Activated CD4-positive, alpha-beta T cell treated with anti-CD3 and anti-CD28 coated beads, Interleukin-2, Interleukin-6, amounts not matched to agents 100 ng/mL and 50 ng/mL, durations not matched to agents 16 hours and 8 hours (primary cell): ENCODE results near the gene CBX5.
A peak's percentile ranks its signal among the peaks of the same experiment; 100 is the strongest.

ENCODE experiments used
- DNase-seq: peaks from one replicate; pipeline ENCODE4 v3.0.0-alpha.2; 2020

The CBX5 gene

DNA sequence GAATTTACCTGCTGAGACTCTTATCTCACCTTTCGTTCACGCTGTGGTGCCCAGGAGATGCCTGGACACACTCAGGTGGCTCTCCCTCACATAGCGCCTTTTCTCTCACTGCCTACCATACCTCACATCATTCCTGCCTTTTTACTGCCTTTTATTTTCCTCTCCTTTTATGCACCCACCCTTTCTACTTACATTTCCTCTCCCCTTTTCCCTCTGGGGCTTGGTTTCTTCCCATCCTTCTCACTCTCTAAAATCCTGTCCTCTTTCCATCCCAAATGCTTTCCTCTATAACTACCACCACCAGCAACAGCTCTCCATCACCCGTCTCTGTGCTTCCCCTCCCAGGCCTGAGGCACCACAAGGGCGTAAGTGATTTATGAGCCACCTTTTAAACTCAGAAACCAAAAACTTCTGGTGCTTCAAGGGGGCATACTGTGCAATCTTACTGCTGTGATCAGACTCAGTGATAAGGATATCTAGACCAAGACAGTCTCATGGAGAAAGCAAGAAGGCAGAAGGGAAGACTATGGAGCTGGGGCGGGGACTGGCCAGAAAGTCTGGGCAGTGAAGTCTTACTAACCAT lies 58.4 kb downstream of the CBX5 start:
- DNase-seq, result no peak

DNA sequence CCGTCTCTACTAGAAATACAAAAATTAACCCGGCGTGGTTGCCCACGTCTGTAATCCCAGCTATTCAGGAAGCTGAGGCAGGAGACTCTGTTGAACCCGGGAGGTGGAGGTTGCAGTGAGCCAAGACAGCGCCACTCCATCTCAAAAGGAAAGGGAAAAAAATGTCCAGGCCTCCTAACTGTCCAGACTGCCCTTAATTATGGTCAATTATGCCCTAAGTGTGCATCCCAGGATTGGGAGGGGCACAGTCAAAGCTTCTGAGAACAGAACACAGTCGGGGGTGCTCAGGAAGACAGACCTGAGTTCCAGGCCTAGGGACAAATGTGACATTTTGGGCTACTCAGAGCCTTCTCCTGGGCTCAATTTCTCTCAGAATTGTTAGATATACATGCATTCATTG lies 59.4 kb downstream of the CBX5 start:
- no peak for DNase-seq

DNA sequence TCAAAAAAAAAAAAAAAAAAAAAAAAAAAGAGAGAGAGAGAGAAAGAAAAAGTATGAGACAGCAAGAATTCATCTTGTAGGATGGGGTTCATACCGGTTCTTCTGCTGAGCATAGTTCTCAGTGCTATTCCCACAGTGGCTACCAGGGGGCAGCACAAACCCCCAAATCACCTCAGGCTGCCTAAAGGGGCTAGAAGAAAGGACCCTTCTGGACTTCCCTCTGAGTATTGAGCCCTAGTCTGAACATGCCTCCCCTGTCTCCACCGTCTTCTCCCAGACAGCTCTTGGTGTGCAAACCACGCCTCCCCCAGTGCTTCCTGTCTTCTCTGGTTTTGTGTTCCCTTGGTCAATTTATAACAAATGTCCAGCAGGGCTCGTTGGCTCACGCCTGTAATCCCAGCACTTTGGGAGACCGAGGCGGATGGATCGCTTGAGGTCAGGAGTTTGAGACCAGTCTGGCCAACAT lies 59.8 kb downstream of the CBX5 start:
- peak; percentile 73 for DNase-seq

DNA sequence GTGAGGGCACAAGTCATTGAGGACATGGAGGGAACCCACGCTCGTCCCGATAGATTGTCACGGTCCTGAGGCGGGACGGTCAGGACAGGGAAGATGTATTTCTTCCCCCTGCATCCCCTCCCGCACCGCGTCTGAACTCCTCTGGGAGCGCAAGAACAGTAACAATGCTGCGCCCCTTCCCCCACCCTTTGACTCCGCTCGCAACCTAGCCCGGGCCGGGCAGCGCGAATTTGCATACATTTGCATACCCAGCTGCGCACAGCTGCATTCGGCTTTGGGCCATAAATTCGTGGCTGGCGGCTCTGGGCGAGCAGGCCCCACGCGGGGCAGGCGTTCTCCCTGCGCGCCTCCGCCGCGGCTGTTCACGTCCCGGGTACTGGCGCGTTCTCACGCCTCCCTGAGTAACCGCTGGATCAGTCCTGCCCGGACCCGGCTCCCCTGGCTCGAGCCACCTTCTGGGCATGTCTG lies 62.1 kb downstream of the CBX5 start:
- DNase-seq, result no peak

DNA sequence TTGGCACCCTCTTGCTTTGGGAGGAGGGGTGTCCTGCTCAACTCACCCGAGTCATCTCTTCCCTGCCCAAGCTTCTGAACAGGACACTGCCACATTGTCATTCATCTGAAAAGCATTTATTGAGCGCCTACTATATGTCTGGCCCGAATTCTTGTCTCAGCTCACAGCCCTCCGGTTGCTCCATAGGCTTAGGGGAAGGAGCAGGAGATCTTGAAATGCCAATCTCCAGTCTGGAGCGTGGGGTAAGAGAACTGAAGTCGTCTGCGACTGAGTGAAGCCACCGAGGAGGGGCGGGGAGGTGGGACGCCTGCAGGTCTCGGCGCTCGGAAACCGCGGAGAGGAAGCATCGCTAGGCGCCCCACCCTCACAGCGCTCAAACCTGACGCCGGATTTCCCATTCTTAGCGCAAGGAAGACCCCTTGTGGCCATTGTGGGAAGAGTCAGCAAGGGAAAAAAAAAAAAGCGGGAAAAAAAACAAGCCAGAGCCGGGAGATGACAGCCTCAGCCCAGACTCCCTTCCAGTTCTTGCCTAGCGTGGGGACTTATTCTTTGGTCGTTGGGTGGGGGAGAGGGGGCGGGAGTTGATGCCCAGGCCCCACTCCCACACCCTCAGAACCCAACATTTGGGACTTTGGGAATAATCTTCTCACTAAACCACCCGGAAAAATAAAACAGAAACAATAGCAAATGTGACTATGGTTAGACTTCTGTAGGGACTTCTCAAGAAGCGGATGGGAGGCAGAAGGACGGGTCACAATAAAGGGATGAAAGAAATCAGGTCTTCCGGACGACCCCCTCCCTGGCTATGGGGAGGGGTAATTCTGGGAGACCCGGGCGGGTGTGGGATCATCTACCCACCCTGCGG lies 62.9 kb downstream of the CBX5 start:
- DNase-seq, result peak; percentile 85

DNA sequence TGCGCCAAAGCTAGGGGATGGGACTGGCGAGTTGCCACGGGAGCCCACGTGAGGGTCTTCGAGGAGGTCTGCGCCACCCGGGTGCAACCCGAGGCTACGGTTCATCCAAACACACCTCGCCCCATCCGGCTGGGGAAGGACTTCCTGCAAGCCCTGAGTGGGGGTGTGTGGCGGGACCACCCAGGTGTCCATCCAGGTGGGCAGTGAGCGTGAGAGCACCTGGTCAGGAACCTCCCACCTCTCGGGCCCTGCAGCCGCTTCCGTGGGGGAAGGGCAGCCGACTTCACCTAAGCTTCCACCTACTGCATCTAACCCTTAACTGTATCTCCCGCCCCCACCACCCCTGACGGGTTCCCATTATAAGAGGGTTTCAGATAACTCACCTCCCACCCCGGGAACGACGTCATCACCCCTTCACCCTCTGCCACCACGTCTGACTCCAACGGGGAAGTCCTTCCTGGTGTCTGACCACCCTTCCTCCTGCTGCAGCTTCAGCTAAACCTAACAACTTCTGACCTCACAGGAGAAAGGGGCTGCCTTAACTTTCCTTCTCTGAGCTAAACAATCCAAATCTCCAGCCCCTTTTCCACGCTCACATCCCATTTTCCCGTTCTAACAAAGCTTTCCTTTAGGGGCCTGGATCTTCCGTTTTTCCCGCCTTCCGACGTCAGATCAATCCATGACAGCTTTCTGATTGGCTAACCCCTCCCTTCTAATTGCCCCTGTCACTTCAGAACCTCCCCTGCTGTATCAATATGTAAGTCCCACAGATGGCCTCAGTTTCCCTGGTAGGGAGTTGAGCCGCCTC lies 63.7 kb downstream of the CBX5 start:
- DNase-seq, result peak; percentile 47

DNA sequence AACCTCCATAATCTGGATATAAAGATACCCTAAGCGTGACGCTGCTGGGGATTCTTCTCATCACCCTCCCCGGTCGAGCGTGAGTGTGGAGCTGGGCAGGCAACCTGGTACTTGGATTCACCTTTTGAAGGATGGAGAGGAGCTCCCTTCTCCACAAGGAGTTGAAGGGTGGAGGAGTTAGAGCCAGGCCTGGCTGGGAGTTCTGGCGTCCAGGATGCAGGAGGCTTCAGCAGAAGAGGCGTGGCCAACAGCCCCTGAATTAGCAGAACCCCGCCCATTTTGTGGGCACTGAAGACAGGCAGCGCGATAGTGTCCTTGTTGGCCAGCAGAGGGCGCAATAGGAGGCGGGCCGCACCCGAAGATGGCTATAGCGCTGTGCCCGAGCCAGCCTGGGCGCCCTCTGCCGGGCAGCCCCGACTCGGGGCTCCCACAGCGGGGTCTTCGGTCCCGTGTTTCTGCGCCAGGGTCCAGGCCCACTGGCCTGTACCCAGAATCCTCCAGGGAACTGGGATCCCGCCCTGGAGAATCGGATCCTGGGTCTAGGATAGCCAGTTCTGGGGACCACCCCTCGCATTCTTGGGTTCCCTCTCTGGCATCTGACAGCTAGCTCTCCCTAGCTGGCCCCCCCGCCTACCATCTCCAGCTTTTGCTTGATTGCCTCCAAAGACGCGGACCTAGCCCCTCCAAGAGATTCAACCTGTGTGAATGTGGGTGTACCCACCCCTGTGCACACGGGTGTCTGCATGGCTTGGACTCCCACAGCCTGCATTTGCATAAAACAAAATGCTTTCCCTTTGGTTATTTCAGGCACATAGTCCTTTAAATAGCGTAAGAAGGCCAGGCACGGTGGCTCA lies 65.1 kb downstream of the CBX5 start:
- DNase-seq, result peak; percentile 95

DNA sequence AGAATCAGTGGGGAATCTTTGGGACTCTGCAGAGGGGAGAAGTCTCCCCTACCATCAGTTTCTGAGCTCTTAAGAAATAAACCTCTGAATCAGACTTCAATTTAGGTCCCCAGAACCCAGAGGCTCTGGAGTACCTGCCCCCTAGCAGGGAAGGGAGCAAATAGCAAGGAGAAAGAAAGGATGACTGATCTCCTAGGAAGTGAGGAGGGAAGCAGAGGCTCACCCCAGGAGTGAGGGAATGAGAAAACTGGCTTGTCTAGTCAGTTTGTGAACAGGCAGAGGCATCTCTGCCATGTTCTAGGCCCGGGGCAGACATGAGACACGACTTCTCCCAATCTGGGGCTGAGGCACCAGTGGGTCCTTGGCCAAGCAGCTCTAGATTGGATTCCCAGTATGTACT lies 66.8 kb downstream of the CBX5 start:
- no peak for DNase-seq

DNA sequence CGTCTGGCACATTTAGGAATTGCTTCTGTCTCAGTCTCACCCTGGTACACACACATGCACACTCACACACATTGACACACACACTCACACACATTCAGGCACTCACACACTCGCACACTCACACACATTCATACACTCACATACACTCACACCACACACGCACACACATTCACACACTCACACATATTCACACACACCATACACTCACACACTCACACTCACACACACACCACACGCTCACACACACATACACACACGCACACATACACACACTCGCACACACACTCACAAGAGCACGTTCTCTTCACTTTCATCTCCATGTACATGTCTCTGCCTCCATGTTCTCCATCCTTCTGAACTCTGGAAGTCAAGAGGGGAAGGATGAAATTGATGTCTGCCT lies 68.0 kb downstream of the CBX5 start:
- no peak for DNase-seq

DNA sequence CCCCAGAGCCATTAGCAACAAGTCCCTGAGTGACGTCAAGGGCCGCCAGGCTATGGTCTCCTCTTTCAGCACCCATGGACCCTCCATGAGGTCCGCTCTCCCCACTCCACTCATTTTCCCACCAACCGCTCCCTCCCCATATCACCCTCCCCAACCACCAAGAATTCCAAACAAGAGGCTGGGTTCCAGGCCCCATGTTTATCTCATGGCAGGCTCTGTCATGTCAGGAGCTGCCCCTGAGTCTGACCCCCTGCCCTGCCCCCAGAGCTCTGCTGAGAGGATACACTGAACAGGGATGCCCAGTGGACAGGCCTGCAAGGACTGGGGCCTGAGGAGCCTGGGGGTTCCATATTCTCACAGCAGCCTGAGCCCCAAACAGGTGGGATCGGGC lies 69.5 kb downstream of the CBX5 start:
- no peak for DNase-seq

DNA sequence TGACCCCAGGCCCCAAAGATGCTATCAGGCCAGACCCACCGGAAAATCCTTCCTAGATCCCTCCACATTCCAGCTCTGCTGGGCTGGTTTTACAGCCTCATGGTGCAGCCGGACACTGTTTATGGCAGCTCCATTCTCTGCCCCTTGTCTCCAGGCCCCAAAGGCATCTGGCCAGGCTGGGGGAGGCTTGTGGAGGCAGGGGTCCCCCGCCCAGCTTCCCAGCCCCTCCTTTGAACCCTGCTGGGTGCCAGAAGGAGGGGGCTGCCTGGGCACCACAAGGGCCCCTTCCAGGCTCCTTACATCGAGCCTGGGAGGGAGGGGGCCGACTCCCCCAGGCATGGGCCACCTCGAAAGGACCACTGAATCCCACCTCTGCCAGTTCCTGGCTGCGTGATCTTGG lies 71.3 kb downstream of the CBX5 start:
- no peak for DNase-seq

DNA sequence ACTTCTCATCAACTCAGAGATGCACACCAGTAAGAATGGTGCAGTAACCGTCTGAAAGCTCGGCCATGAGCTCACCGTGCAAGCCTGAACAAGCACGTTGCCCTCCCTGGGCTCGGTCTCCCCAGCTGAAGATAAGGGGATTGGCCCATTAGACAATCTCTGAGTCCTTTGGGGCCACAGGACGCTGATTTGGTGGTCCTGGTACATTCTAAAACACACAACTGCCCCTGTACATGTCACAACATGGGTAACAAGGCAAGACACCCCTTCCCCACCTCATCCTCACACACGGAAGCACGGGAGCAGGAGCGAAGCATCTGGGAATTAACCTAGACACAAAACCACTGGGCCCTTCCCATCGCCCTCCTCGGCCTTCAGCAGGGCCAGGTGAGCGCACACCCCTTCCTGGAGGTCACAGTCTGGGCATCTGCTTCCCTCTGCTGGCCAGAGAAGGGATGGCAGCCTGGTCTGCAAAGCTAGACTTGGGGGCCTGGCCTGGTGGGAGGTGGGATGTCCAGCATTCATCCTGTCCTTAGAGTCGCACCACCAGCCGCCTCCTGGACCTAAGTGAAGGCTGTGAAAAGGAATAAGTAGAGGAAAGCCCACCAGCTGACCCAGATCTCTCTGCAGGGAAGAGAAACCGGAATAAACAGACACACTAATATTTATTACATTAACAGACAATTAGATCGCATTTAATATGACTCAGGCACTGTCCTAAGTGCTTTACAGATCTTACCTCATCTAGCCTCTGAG lies 72.2 kb downstream of the CBX5 start:
- peak; percentile 85 for DNase-seq

DNA sequence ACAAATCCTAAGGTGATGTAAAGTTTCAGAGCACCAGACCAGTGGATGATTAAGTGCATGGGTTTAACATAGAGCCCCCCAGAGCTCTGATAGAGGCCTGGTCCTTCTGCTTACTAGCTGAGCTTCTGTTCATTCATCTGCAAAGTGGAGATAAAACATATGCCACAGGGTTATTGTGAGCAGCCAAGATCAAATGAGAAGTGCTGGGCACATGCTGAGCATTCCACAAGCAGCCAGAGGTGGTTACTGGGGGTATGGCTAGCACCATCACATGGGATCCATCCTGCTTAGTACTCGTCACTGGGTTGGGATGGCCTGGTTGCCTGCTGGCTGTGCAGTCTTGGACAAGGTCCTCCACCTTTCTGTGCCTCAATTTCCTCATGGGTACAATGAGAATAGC lies 73.1 kb downstream of the CBX5 start:
- no peak for DNase-seq

DNA sequence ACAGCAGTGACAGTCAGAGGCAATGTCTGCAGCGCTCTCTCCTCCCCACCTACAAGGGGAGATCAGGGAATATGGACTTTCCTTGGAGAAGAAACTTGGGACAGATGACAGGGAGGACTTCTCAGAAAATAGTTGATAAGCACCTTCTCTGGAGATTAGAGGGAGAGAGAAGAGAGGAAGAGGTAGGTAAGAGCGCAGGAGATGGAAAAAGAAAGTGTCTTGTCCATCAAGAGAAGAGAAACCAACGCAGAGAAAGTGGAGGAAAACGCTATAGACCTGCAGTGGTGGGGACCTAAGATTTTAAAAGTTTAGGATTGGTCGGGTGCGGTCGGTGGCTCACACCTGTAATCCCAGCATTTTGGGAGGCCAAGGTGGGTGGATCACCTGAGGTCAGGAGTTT lies 75.6 kb downstream of the CBX5 start:
- no peak for DNase-seq

DNA sequence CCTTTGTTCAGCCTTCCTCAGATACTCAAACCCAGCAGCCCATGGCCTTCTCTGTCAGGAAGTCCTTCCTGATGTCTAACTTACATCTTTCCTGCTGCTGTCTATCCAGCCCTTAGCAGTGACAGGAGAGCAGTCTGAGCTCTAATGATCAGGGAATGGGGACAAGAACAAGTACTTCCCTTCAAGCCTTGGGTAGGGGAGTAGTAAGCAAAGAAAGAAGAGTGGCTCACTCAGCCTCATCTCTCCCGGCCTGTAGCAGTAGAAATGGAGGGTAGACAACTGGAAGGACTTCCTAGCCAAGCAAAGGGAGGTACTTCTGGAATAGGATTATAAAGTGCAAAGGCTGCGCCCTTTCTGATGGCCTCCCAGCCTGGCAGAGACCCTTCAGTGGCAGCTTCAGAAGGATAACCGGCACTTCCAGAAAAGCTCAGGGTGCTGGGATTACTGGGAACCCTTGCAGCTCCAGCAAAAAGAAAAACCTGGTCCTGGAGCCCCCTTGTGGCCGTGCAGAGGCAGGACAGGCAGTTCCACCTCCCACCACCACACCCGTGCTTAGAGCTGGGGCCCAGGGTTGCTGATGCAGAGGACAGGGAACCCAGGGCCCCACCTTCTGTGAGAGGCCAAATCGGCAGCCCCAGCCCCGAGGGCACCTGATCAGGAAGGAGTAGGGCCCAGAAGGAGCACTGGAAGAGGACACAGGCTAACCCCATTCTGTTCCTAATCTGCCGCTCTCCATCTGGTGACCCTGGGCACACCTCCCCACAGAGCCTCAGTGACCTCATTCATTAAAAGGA lies 78.7 kb downstream of the CBX5 start:
- DNase-seq, result peak; percentile 75

DNA sequence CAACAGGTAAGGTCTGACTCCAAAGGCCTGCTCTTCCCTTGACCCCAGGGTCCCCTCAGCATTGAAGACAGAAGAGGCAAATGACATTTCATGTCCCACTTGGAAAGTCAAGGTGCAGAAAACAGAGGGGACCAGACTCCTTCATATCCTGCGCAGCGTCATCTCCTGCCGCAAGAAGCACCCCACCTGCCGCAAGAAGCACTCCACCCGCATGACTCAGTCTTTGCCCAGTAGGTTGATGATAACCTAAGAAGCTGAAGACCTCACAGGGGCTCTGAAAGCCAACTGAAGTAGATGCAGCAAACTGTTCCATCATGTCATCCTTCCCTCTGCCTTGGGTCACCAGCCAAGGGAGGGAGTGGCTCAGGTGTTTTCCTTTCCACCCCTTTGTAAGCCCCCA lies 79.5 kb downstream of the CBX5 start:
- no peak for DNase-seq

DNA sequence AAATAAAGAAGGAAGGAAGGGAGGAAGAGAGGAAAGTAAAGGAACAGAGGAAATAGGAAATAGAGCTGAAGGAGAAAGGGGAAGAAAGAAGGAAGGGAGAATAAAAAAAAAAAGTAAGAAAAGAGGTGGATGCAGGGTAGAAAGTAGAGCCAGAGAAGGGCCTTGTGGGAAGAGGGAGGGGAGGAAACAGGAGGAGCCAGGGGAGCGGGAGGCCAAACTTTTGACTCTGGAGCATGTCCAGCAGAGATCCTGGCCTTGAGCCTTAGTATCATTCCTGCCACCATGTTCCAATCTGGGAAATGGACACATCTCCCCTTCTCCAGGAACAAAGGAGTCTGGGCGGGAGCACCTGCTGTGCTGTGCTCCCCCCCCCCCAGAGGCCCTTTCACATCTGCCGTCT lies 80.0 kb downstream of the CBX5 start:
- DNase-seq, result no peak

DNA sequence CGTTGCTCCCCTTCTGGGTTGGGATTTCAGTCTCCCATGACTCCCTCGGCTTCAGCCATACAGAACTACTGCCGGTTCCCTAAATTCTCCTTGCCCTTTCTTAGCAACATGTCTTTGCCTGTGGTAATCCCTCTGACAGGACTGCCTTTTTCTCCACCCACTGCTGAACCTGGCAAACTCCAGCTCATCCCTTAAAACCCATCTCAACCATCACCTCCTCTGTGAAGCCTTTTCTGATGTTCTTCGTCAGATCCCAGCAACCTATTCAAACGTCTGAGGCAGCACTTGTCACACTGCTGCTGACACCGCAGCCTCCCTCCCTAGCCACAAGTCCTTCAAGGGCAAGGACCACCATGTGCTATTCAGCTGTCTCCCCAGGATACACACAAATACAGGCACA lies 80.9 kb downstream of the CBX5 start:
- DNase-seq, result no peak

DNA sequence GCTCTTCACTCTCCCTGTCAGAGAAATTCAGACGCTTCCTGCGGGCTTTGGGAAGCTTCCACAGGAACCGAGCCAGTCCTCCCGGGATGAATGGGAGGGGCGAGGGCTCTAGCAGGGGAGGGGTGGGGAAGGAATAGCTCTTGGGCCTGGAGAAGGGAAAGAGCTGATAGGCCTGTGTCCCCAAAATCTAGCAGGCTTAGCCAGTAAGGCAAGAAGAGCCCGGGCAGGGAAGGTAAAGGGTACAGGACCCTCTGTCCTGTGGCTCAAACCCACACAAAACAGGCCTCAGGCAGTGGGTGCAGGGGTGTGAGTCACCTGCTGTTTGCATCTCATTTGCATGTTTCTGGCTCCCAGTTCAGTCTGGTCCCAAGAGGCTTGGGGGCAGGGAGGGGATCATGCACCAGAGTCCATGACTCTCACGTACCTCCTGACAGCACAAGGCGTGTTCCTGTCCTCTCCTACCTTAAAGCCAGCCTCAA lies 82.5 kb downstream of the CBX5 start:
- DNase-seq, result no peak

DNA sequence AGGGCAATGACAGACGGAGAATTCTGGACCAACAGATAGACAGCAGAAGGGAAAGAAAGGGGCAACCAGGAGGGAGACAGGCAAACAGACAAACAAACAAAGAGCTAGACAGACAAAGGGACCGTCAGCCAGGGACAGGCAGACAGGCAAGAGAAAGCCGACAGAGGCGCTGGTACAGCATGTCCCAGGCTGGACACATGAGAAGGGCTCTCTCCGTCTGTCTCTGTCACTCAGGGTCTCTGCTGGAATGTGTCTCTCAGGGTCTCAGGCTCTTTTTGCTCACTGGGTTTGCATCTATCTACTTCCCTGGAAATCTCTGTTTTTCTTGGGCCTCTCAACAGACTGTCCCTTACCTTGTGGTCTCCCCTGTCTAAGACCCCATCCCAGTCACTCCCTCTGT lies 82.9 kb downstream of the CBX5 start:
- no peak for DNase-seq

DNA sequence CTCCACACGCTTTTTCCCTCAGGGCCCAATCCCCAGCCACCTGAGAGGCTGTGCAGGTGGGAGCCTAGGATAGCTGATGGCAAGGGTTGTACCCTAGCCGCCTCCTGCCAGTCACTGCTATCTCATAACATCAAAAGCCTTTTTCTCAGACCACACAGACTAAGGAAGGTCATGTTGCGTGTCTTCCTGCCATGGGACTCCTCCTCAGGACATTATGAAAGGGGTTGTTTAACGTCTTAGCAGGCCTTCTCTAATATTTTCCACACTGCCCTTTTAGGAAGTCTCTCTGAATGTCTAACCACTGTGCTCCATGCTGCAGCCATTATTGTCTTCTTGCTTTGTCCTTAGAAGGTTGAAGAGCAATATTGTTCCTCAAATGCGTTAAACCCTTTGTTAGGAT lies 83.5 kb downstream of the CBX5 start:
- no peak for DNase-seq
